Measurements from ENCODE around the gene ZNF827.

Gene ZNF827

DNA sequence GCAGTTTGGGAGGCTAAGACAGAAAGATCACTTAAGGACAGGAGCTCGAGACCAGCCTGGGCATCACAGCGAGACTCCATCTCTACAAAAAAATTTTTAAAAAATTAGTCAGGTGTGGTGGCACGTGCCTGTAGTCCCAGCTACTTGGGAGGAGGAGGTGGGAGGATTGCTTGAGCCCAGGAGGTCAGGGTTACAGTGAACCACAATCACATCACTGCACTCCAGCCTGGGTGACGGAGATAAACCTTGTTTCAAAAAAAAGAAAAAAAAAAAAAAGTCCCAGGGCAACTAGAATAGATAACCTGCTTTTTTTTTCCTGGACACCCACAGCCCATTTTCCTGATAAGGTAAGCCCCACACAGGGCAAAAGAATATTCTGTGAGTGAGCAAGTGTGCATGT lies 162.4 kb downstream of the ZNF827 start:
- no peak for TF ChIP-seq EZH2phosphoT487 (IDR thresholded peaks at IDR 0.05; ENCODE audit: borderline replicate concordance, low read length)
- no peak for TF ChIP-seq CTCF (IDR thresholded peaks at IDR 0.05; ENCODE audit: low read depth, low read length, poor library complexity, severe bottlenecking)
- H3K27ac ChIP-seq (ENCODE audit: low read depth, low read length): no peak overlapping the region
- H3F3A ChIP-seq (ENCODE audit: control insufficient read depth, insufficient read depth): no peaks in the 10 kb centered on the region
- no peak overlapping the region for H3K4me2 ChIP-seq (ENCODE audit: low read length)
- no peaks in the 10 kb centered on the region for H3K79me2 ChIP-seq (ENCODE audit: control insufficient read depth, low read length)
- no peaks in the 10 kb centered on the region for H3K27me3 ChIP-seq (ENCODE audit: control insufficient read depth, low read length)
- no peaks in the 10 kb centered on the region for H3K4me1 ChIP-seq (ENCODE audit: control insufficient read depth, low read length)
- no peak overlapping the region for H3K4me3 ChIP-seq (ENCODE audit: low read length)
- H3K9me3 ChIP-seq (ENCODE audit: control insufficient read depth, insufficient read depth, low read length): no peaks in the 10 kb centered on the region
- peaks cover 69% of the 10 kb centered on the region for H3K36me3 ChIP-seq (ENCODE audit: control insufficient read depth, low read length)
- no peaks in the 10 kb centered on the region for H3K9me2 ChIP-seq (replicated peaks; ENCODE audit: control insufficient read depth, low read length)
- H4K20me1 ChIP-seq (ENCODE audit: control insufficient read depth, insufficient read depth, low read depth, low read length): no peaks in the 10 kb centered on the region

DNA sequence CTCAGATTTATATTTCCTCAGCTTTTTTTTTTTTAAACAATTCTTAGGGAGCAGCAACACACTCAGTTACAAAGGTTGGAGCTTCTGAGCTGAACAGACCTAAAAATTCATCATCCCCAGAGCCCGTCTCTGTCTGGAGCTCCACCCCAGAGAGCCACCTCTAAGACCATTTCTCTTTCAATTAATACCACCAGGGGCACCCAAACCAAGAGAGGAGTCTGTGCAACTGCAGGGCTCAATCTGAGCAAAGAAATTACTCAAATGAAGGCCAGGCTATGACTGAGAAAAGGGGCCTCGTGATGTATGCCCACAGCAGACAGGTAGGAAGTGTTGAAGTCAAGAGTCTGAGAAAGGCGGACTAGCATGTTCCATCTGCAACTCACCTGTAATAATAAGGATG lies 163.2 kb downstream of the ZNF827 start:
- Histone ChIP-seq H3K27me3 (ENCODE audit: control insufficient read depth, low read length) (no peaks in the 10 kb centered on the region), H3K9me3 (ENCODE audit: control insufficient read depth, insufficient read depth, low read length) (no peaks in the 10 kb centered on the region), H4K20me1 (ENCODE audit: control insufficient read depth, insufficient read depth, low read depth, low read length) (no peaks in the 10 kb centered on the region), H3K4me2 (ENCODE audit: low read length) (no peak overlapping the region), H3K9me2 (replicated peaks; ENCODE audit: control insufficient read depth, low read length) (no peaks in the 10 kb centered on the region), H3K4me1 (ENCODE audit: control insufficient read depth, low read length) (no peaks in the 10 kb centered on the region), H3K27ac (ENCODE audit: low read depth, low read length) (no peak overlapping the region), H3K36me3 (ENCODE audit: control insufficient read depth, low read length) (peaks cover 74% of the 10 kb centered on the region), H3K79me2 (ENCODE audit: control insufficient read depth, low read length) (no peaks in the 10 kb centered on the region), H3K4me3 (ENCODE audit: low read length) (no peak overlapping the region), H3F3A (ENCODE audit: control insufficient read depth, insufficient read depth) (no peaks in the 10 kb centered on the region)
- no peak for TF ChIP-seq CTCF (IDR thresholded peaks at IDR 0.05; ENCODE audit: low read depth, low read length, poor library complexity, severe bottlenecking)
- no peak for TF ChIP-seq EZH2phosphoT487 (IDR thresholded peaks at IDR 0.05; ENCODE audit: borderline replicate concordance, low read length)

DNA sequence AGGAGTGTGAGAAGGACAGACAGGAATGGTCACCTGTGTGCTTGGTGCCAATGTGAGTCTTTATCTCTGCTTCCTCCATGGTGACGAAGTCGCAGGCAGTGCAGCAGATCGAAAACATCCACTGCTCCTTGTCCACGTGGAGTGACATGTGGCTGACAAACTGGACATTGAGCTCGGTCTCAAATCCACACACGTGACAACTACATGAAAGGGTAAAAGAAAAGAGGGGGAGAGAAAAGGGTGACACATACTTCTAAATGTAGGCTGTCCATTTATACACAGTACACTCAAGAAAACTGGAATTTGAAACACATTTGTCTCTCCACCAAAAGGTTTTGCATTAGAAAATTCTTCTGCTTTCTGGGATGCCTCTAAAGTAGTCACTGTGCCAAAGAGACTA lies 164.2 kb downstream of the ZNF827 start:
- H3K79me2 ChIP-seq (ENCODE audit: control insufficient read depth, low read length): no peaks in the 10 kb centered on the region
- no peaks in the 10 kb centered on the region for H3K27me3 ChIP-seq (ENCODE audit: control insufficient read depth, low read length)
- H3K36me3 ChIP-seq (ENCODE audit: control insufficient read depth, low read length): peaks cover 72% of the 10 kb centered on the region
- no peaks in the 10 kb centered on the region for H3K9me2 ChIP-seq (replicated peaks; ENCODE audit: control insufficient read depth, low read length)
- no peak overlapping the region for H3K27ac ChIP-seq (ENCODE audit: low read depth, low read length)
- no peaks in the 10 kb centered on the region for H3F3A ChIP-seq (ENCODE audit: control insufficient read depth, insufficient read depth)
- no peak overlapping the region for H3K4me3 ChIP-seq (ENCODE audit: low read length)
- no peaks in the 10 kb centered on the region for H3K9me3 ChIP-seq (ENCODE audit: control insufficient read depth, insufficient read depth, low read length)
- TF ChIP-seq CTCF (IDR thresholded peaks at IDR 0.05; ENCODE audit: low read depth, low read length, poor library complexity, severe bottlenecking) (no peak), EZH2phosphoT487 (IDR thresholded peaks at IDR 0.05; ENCODE audit: borderline replicate concordance, low read length) (no peak)
- no peak overlapping the region for H3K4me2 ChIP-seq (ENCODE audit: low read length)
- no peaks in the 10 kb centered on the region for H4K20me1 ChIP-seq (ENCODE audit: control insufficient read depth, insufficient read depth, low read depth, low read length)
- no peaks in the 10 kb centered on the region for H3K4me1 ChIP-seq (ENCODE audit: control insufficient read depth, low read length)
